Fibroblast of lung (primary cell): ENCODE data around the gene ROBO1. TPM values are rescaled to one million over a fixed set of nuclear protein-coding genes. Genes with fewer than 3 reads are reported as not detected.

Source experiments
- DNase-seq, 2 donors: peaks; one replicate each; pipeline versions ENCODE4 v3.0.0 to v3.0.0-alpha.2; 2010; ENCODE audit warnings: low read depth in 2 of 2
- H2AFZ ChIP-seq: 2 replicates; pipeline ENCODE4 v1.5.1; 2012; ENCODE audit warnings: low read length, control low read depth, inconsistent platforms
- H3K27ac ChIP-seq: 2 replicates; pipeline ENCODE4 v1.5.1; 2011; ENCODE audit warnings: low read length, control low read depth; ENCODE audit not compliant: insufficient read depth
- H3K27me3 ChIP-seq: 2 replicates; pipeline ENCODE4 v1.5.1; 2011; ENCODE audit warnings: mild to moderate bottlenecking, low read length; ENCODE audit not compliant: control insufficient read depth, insufficient read depth
- H3K36me3 ChIP-seq: 2 replicates; pipeline ENCODE4 v1.5.1; 2011; ENCODE audit warnings: low read length; ENCODE audit not compliant: control insufficient read depth, insufficient read depth
- H3K4me1 ChIP-seq: 2 replicates; pipeline ENCODE4 v1.5.1; 2011; ENCODE audit warnings: low read length; ENCODE audit not compliant: control insufficient read depth, insufficient read depth; ENCODE audit errors: extremely low read depth
- H3K4me2 ChIP-seq: 2 replicates; pipeline ENCODE4 v1.5.1; 2011; ENCODE audit warnings: low read length, control low read depth; ENCODE audit not compliant: insufficient read depth; ENCODE audit errors: extremely low read depth
- H3K4me3 ChIP-seq, 4 experiments: fragments of 200-600 bp in 1 of 4; sonication (generic) in 1 of 4; replicated peaks in 1 of 4; 2 replicates each; pipeline ENCODE4 v1.5.1; 2011 to 2016; ENCODE audit warnings: low read length in 4 of 4, low read depth in 3 of 4, mild to moderate bottlenecking in 3 of 4, control low read depth in 2 of 4, inconsistent platforms in 1 of 4, mixed read lengths in 1 of 4; ENCODE audit not compliant: insufficient read depth in 1 of 4; ENCODE audit errors: control extremely low read depth in 1 of 4
- H3K79me2 ChIP-seq: 2 replicates; pipeline ENCODE4 v1.5.1; 2012; ENCODE audit warnings: mild to moderate bottlenecking, low read length, inconsistent platforms; ENCODE audit not compliant: control insufficient read depth, insufficient read depth
- H3K9ac ChIP-seq: 2 replicates; pipeline ENCODE4 v1.5.1; 2011; ENCODE audit warnings: mild to moderate bottlenecking, low read length, control low read depth; ENCODE audit not compliant: insufficient read depth
- H3K9me3 ChIP-seq: 2 replicates; pipeline ENCODE4 v1.5.1; 2012; ENCODE audit warnings: low read depth, low read length; ENCODE audit not compliant: control insufficient read depth, insufficient read depth
- H4K20me1 ChIP-seq: 2 replicates; pipeline ENCODE4 v1.5.1; 2011; ENCODE audit warnings: low read length; ENCODE audit not compliant: control insufficient read depth, insufficient read depth; ENCODE audit errors: extremely low read depth
- CTCF ChIP-seq, 2 donors: IDR thresholded peaks in 1 of 2; conservative IDR thresholded peaks in 1 of 2; 1 replicate in 1 of 2; 2 replicates in 1 of 2; pipeline ENCODE4 v1.5.1; 2011 to 2012; ENCODE audit warnings: low read length in 2 of 2, control low read depth in 1 of 2, inconsistent platforms in 1 of 2, low read depth in 1 of 2, mild to moderate bottlenecking in 1 of 2
- EZH2 ChIP-seq: IDR thresholded peaks from 2 replicates; pipeline ENCODE4 v1.5.1; 2012; ENCODE audit warnings: low read length, control low read depth, mild to moderate bottlenecking; ENCODE audit errors: missing control alignments
- polyA plus RNA-seq, 2 donors: library from polyadenylated mRNA; depleted of rRNA in 1 of 2; stranded (reverse) in 1 of 2; unstranded in 1 of 2; fragments of >200 nt; gene quantifications; 2 replicates each; pipeline ENCODE4 v1.2.1, GENCODE V29; 2011 to 2012; ENCODE audit warnings: missing spikeins in 1 of 2
- total RNA-seq: library from RNA; depleted of rRNA; stranded (reverse); fragments of >200 nt; gene quantifications from 2 replicates; pipeline ENCODE4 v1.2.1, GENCODE V29; 2014

Gene ROBO1
- total and polyA plus RNA-seq, 2 donors (not counting 1 experiment from before 2014, with no cell fraction given): 53.8 to 104 TPM

GRCh38 chr3:79684041-79684440 lies 83.8 kb downstream of the ROBO1 start:
- Histone ChIP-seq H3K36me3 (no peaks in the 10 kb centered on the region), H3K9ac (no peak overlapping the region), H3K79me2 (no peaks in the 10 kb centered on the region), H2AFZ (no peak overlapping the region), H3K27me3 (no peaks in the 10 kb centered on the region), H3K4me1 (no peaks in the 10 kb centered on the region), H3K4me2 (no peak overlapping the region), H4K20me1 (no peaks in the 10 kb centered on the region), H3K4me3 (no peak overlapping the region), H3K9me3 (no peaks in the 10 kb centered on the region), H3K27ac (no peak overlapping the region)
- no peak for DNase-seq
- no peak for TF ChIP-seq CTCF (conservative IDR thresholded peaks at IDR 0.05 in 1 of 2, IDR thresholded peaks at IDR 0.05 in 1 of 2; ENCODE audit: low read depth in 1 of 2, low read length in 2 of 2)
- TF ChIP-seq EZH2: no peak

- Histone ChIP-seq H3K27me3 (no peaks in the 10 kb centered on the region), H3K9me3 (no peaks in the 10 kb centered on the region), H3K4me3 (no peak overlapping the region), H3K79me2 (no peaks in the 10 kb centered on the region), H3K4me2 (no peak overlapping the region), H2AFZ (no peak overlapping the region), H3K9ac (no peak overlapping the region), H3K4me1 (no peaks in the 10 kb centered on the region), H3K36me3 (no peaks in the 10 kb centered on the region), H3K27ac (no peak overlapping the region), H4K20me1 (no peaks in the 10 kb centered on the region)
- DNase-seq: no peak
- TF ChIP-seq CTCF (conservative IDR thresholded peaks at IDR 0.05 in 1 of 2, IDR thresholded peaks at IDR 0.05 in 1 of 2; ENCODE audit: low read depth in 1 of 2, low read length in 2 of 2): no peak
- no peak for TF ChIP-seq EZH2
Observed at GRCh38 chr3:79672731-79673130, 95.1 kb downstream of the ROBO1 start.

GRCh38 chr3:79672075-79672474 lies 95.7 kb downstream of the ROBO1 start:
- H3K79me2 ChIP-seq: no peaks in the 10 kb centered on the region

More at GRCh38 chr3:79672075-79672474, 95.7 kb downstream of the ROBO1 start:
- DNase-seq: no peak
- Histone ChIP-seq H3K27ac (no peak overlapping the region), H2AFZ (no peak overlapping the region), H3K36me3 (no peaks in the 10 kb centered on the region), H3K9me3 (no peaks in the 10 kb centered on the region), H3K4me1 (no peaks in the 10 kb centered on the region), H3K27me3 (no peaks in the 10 kb centered on the region), H3K4me3 (no peak overlapping the region), H3K9ac (no peak overlapping the region), H3K4me2 (no peak overlapping the region), H4K20me1 (no peaks in the 10 kb centered on the region)
- no peak for TF ChIP-seq CTCF (conservative IDR thresholded peaks at IDR 0.05 in 1 of 2, IDR thresholded peaks at IDR 0.05 in 1 of 2; ENCODE audit: low read depth in 1 of 2, low read length in 2 of 2)
- TF ChIP-seq EZH2: no peak
